H9 (cell line): ENCODE measurements around the gene TOMM7. TPM values are rescaled to one million over a fixed set of nuclear protein-coding genes. Genes with fewer than 3 reads are reported as not detected.

Experiments used
- DNase-seq: peaks from one replicate; pipeline ENCODE4 v3.0.0-alpha.2; 2017
- H2AFZ ChIP-seq: one replicate; pipeline ENCODE4 v1.6.1; 2013; ENCODE audit warnings: mild to moderate bottlenecking, low read length, control low read depth, moderate library complexity
- H2AK5ac ChIP-seq: 2 replicates; pipeline ENCODE4 v1.6.1; 2013; ENCODE audit warnings: low read length, control low read depth, mixed read lengths; ENCODE audit not compliant: insufficient read length
- H2BK120ac ChIP-seq: one replicate; pipeline ENCODE4 v1.6.1; 2013; ENCODE audit warnings: low read depth, mild to moderate bottlenecking, low read length, control low read depth, inconsistent platforms; ENCODE audit not compliant: poor library complexity, severe bottlenecking
- H2BK12ac ChIP-seq: 2 replicates; pipeline ENCODE4 v1.6.1; 2013; ENCODE audit warnings: low read length, control low read depth, mixed read lengths, low read depth; ENCODE audit not compliant: insufficient read length
- H2BK15ac ChIP-seq: 2 replicates; pipeline ENCODE4 v1.6.1; 2013; ENCODE audit warnings: low read depth, low read length, control low read depth
- H2BK20ac ChIP-seq: one replicate; pipeline ENCODE4 v1.6.1; 2013; ENCODE audit warnings: low read depth, mild to moderate bottlenecking, low read length, control low read depth, inconsistent platforms; ENCODE audit not compliant: poor library complexity, severe bottlenecking
- H2BK5ac ChIP-seq: 2 replicates; pipeline ENCODE4 v1.6.1; 2013; ENCODE audit warnings: low read length, control low read depth, mixed read lengths; ENCODE audit not compliant: insufficient read length
- H3K14ac ChIP-seq: 2 replicates; pipeline ENCODE4 v1.6.1; 2013; ENCODE audit warnings: low read length, control low read depth; ENCODE audit not compliant: insufficient read depth
- H3K18ac ChIP-seq: 2 replicates; pipeline ENCODE4 v1.6.1; 2013; ENCODE audit warnings: low read depth, mild to moderate bottlenecking, mixed read lengths, low read length, control low read depth; ENCODE audit not compliant: insufficient read length
- H3K23ac ChIP-seq: 2 replicates; pipeline ENCODE4 v1.6.1; 2013; ENCODE audit warnings: low read length, control low read depth, mixed read lengths, low read depth; ENCODE audit not compliant: insufficient read length
- H3K23me2 ChIP-seq: 2 replicates; pipeline ENCODE4 v1.6.1; 2013; ENCODE audit warnings: low read depth, mild to moderate bottlenecking, mixed read lengths, low read length, control low read depth; ENCODE audit not compliant: insufficient read length, poor library complexity, severe bottlenecking
- H3K27ac ChIP-seq: 2 replicates; pipeline ENCODE4 v1.5.1; 2013; ENCODE audit warnings: low read length, control low read depth, mixed read lengths, low read depth; ENCODE audit not compliant: insufficient read length
- H3K27me3 ChIP-seq: 2 replicates; pipeline ENCODE4 v1.6.1; 2013; ENCODE audit warnings: low read length, control low read depth, inconsistent platforms; ENCODE audit not compliant: insufficient read depth
- H3K4ac ChIP-seq: 2 replicates; pipeline ENCODE4 v1.6.1; 2013; ENCODE audit warnings: low read depth, mild to moderate bottlenecking, control low read depth, inconsistent platforms, low read length, moderate library complexity
- H3K4me1 ChIP-seq: 2 replicates; pipeline ENCODE4 v1.6.1; 2013; ENCODE audit warnings: low read length, control low read depth, inconsistent platforms; ENCODE audit not compliant: insufficient read depth
- H3K4me2 ChIP-seq: 2 replicates; pipeline ENCODE4 v1.6.1; 2013; ENCODE audit warnings: low read length, control low read depth, mixed read lengths; ENCODE audit not compliant: insufficient read length, insufficient read depth
- H3K56ac ChIP-seq: 2 replicates; pipeline ENCODE4 v1.6.1; 2013; ENCODE audit warnings: low read depth, mild to moderate bottlenecking, mixed read lengths, low read length, control low read depth; ENCODE audit not compliant: insufficient read length
- H3K79me1 ChIP-seq: 2 replicates; pipeline ENCODE4 v1.6.1; 2013; ENCODE audit warnings: low read depth, mild to moderate bottlenecking, moderate library complexity, low read length, control low read depth, inconsistent platforms; ENCODE audit not compliant: insufficient read depth, poor library complexity, severe bottlenecking
- H3K79me2 ChIP-seq: 2 replicates; pipeline ENCODE4 v1.6.1; 2013; ENCODE audit warnings: low read length, control low read depth, inconsistent platforms; ENCODE audit not compliant: insufficient read depth
- H3K9ac ChIP-seq: 2 replicates; pipeline ENCODE4 v1.6.1; 2013; ENCODE audit warnings: low read length, control low read depth, mixed read lengths; ENCODE audit not compliant: insufficient read length; ENCODE audit errors: extremely low read depth
- H3K9me3 ChIP-seq: one replicate; pipeline ENCODE4 v1.6.1; 2013; ENCODE audit warnings: low read depth, low read length, inconsistent platforms; ENCODE audit not compliant: control insufficient read depth
- H3T11ph ChIP-seq: one replicate; pipeline ENCODE4 v1.6.1; 2013; ENCODE audit warnings: mild to moderate bottlenecking, low read length, control low read depth, inconsistent platforms
- H4K20me1 ChIP-seq: one replicate; pipeline ENCODE4 v1.6.1; 2013; ENCODE audit not compliant: control insufficient read depth, insufficient read length, insufficient read depth
- H4K5ac ChIP-seq: 2 replicates; pipeline ENCODE4 v1.6.1; 2013; ENCODE audit warnings: low read depth, mild to moderate bottlenecking, mixed read lengths, low read length, control low read depth; ENCODE audit not compliant: insufficient read length
- H4K8ac ChIP-seq: replicated peaks from 2 replicates; pipeline ENCODE4 v1.6.1; 2013; ENCODE audit warnings: low read length, control low read depth, mixed read lengths, low read depth; ENCODE audit not compliant: insufficient read length
- H4K91ac ChIP-seq: 2 replicates; pipeline ENCODE4 v1.6.1; 2013; ENCODE audit warnings: low read depth, mild to moderate bottlenecking, moderate library complexity, mixed read lengths, low read length, control low read depth; ENCODE audit not compliant: insufficient read length
- H3K27ac Mint-ChIP-seq, 3 experiments: 2 replicates in 2 of 3; 3 replicates in 1 of 3; pipeline ENCODE4 v1.8.0; 2020 to 2021; ENCODE audit warnings: mixed read lengths in 3 of 3, mild to moderate bottlenecking in 1 of 3, moderate library complexity in 1 of 3
- H3K27me3 Mint-ChIP-seq: 2 replicates; pipeline ENCODE4 v1.8.0; 2021; ENCODE audit warnings: low read depth, mild to moderate bottlenecking, moderate library complexity, mixed read lengths
- H3K36me3 Mint-ChIP-seq, 3 experiments: 2 replicates in 2 of 3; 3 replicates in 1 of 3; pipeline ENCODE4 v1.8.0; 2020 to 2021; ENCODE audit warnings: low read depth in 3 of 3, mixed read lengths in 3 of 3; ENCODE audit not compliant: insufficient read depth in 1 of 3
- H3K4me1 Mint-ChIP-seq, 2 experiments: 2 replicates each; pipeline ENCODE4 v1.8.0; 2020; ENCODE audit warnings: mixed read lengths in 2 of 2
- H3K4me3 Mint-ChIP-seq, 2 experiments: 2 replicates in 1 of 2; 3 replicates in 1 of 2; pipeline ENCODE4 v1.8.0; 2020 to 2021; ENCODE audit warnings: mild to moderate bottlenecking in 2 of 2, mixed read lengths in 2 of 2, moderate library complexity in 1 of 2
- H3K9me3 Mint-ChIP-seq, 2 experiments: 2 replicates in 1 of 2; 3 replicates in 1 of 2; pipeline ENCODE4 v1.8.0; 2020; ENCODE audit warnings: mild to moderate bottlenecking in 2 of 2, mixed read lengths in 2 of 2, moderate library complexity in 1 of 2
- CTCF ChIP-seq: fragments of 200-600 bp; sonication (generic); conservative IDR thresholded peaks from 3 replicates; pipeline ENCODE4 v1.8.0; 2021; ENCODE audit warnings: antibody characterized with exemption, mild to moderate bottlenecking
- total RNA-seq: library from RNA; stranded (reverse); gene quantifications from 2 replicates; pipeline ENCODE4 v1.2.1, GENCODE V29; 2021

TOMM7 gene
- total RNA-seq, 1 experiment from 2014 or later = 368 TPM

GRCh38 chr7:22827563-22827962 lies 4.9 kb upstream of the TOMM7 start:
- H4K20me1 ChIP-seq = no peaks in the 10 kb centered on the region

More at GRCh38 chr7:22827563-22827962, 4.9 kb upstream of the TOMM7 start:
- H3K27ac Mint-ChIP-seq = no peak overlapping the region; a peak in 1 of 7 replicates
- Histone ChIP-seq H4K5ac (no peak overlapping the region), H2BK20ac (no peak overlapping the region), H4K8ac (no peak overlapping the region), H3K14ac (no peak overlapping the region), H3K23me2 (no peaks in the 10 kb centered on the region), H3K79me2 (no peaks in the 10 kb centered on the region), H3K4me2 (no peak overlapping the region), H3K9me3 (no peaks in the 10 kb centered on the region), H3T11ph (no peak overlapping the region), H3K4ac (no peak overlapping the region), H3K79me1 (no peaks in the 10 kb centered on the region), H2AFZ (no peak overlapping the region), H3K4me1 (peaks cover 1% of the 10 kb centered on the region; the same call in 1 of the 2 replicates), H3K18ac (no peak overlapping the region), H4K91ac (no peak overlapping the region), H3K27me3 (no peaks in the 10 kb centered on the region), H2BK5ac (no peak overlapping the region), H2BK12ac (no peak overlapping the region), H2BK15ac (no peak overlapping the region), H3K23ac (no peak overlapping the region), H2BK120ac (no peak overlapping the region), H3K9ac (no peak overlapping the region), H3K56ac (no peak overlapping the region), H2AK5ac (no peak overlapping the region), H3K27ac (no peak overlapping the region)
- DNase-seq = no peak
- H3K4me1 Mint-ChIP-seq = peaks cover 8 to 10% of the 10 kb centered on the region in 2 experiments
- peaks cover 0 to under 1% (median 0%) of the 10 kb centered on the region in 3 experiments; a peak in 3 of 7 replicates for H3K36me3 Mint-ChIP-seq
- no peaks in the 10 kb centered on the region for H3K9me3 Mint-ChIP-seq
- H3K27me3 Mint-ChIP-seq = no peaks in the 10 kb centered on the region
- no peak overlapping the region for H3K4me3 Mint-ChIP-seq
- TF ChIP-seq CTCF = no peak
